ENCODE measurements around the gene ATP11A.

GRCh38 chr13:112693831-112694497 lies 4.1 kb downstream of the ATP11A start:
- TF ChIP-seq CTCF (IDR thresholded peaks at IDR 0.05; ENCODE audit: poor library complexity): no peak
- no peak for TF ChIP-seq EZH2 (IDR thresholded peaks at IDR 0.05; ENCODE audit: borderline replicate concordance)
